Sigmoid colon (tissue), 4 donors: Measurements from ENCODE around the gene LRRC28.

Experiments used
- CTCF ChIP-seq, 4 experiments: fragments of 450-650 bp in 3 of 4; fragments of 200-600 bp in 1 of 4; IDR thresholded peaks; one replicate each; pipeline ENCODE4 v1.5.1; 2016 to 2019; ENCODE audit warnings: antibody characterized with exemption in 4 of 4, mild to moderate bottlenecking in 3 of 4, moderate library complexity in 2 of 4
- POLR2A ChIP-seq, 2 donors: fragments of 450-650 bp; IDR thresholded peaks; one replicate each; pipeline ENCODE4 v1.6.1; 2016; ENCODE audit warnings: antibody characterized with exemption in 2 of 2, mild to moderate bottlenecking in 2 of 2, moderate library complexity in 2 of 2
- POLR2AphosphoS5 ChIP-seq, 4 donors: sonication (generic); formaldehyde crosslinking; IDR thresholded peaks; one replicate each; pipeline ENCODE4 v1.6.1; 2017; ENCODE audit warnings: antibody characterized with exemption in 4 of 4

- TF ChIP-seq POLR2AphosphoS5 (IDR thresholded peaks at IDR 0.05) (no peak), CTCF (IDR thresholded peaks at IDR 0.05) (no peak), POLR2A (IDR thresholded peaks at IDR 0.05) (no peak)
Measured at GRCh38 chr15:99365242-99365641, 114.0 kb downstream of the LRRC28 start.
